Activated T-cell treated with anti-CD3 and anti-CD28 coated beads for 1 hour (primary cell): ENCODE results near the gene LHFPL6.

Experiments used
- DNase-seq: peaks from one replicate; pipeline ENCODE4 v3.0.0-alpha.2; 2020; ENCODE audit warnings: low read depth

LHFPL6 gene

GRCh38 chr13:39590466-39591036 lies 12.4 kb downstream of the LHFPL6 start:
- DNase-seq = no peak

- DNase-seq = no peak
Measured at GRCh38 chr13:39588384-39588783, 14.6 kb downstream of the LHFPL6 start.

- DNase-seq = no peak
Measured at GRCh38 chr13:39587939-39588338, 15.1 kb downstream of the LHFPL6 start.

- DNase-seq = no peak
Measured at GRCh38 chr13:39586958-39587605, 15.9 kb downstream of the LHFPL6 start.

GRCh38 chr13:39586151-39586550 lies 16.8 kb downstream of the LHFPL6 start:
- no peak for DNase-seq

- DNase-seq = no peak
Measured at GRCh38 chr13:39585219-39585618, 17.8 kb downstream of the LHFPL6 start.

- no peak for DNase-seq
Measured at GRCh38 chr13:39580881-39581575, 22.0 kb downstream of the LHFPL6 start.

GRCh38 chr13:39578821-39579291 lies 24.1 kb downstream of the LHFPL6 start:
- no peak for DNase-seq

GRCh38 chr13:39577838-39578491 lies 25.0 kb downstream of the LHFPL6 start:
- no peak for DNase-seq

GRCh38 chr13:39577203-39577602 lies 25.8 kb downstream of the LHFPL6 start:
- DNase-seq = no peak

GRCh38 chr13:39575641-39576238 lies 27.3 kb downstream of the LHFPL6 start:
- DNase-seq = no peak

GRCh38 chr13:39571502-39572092 lies 31.4 kb downstream of the LHFPL6 start:
- no peak for DNase-seq

GRCh38 chr13:39567569-39567968 lies 35.4 kb downstream of the LHFPL6 start:
- DNase-seq = no peak

- DNase-seq = no peak
Measured at GRCh38 chr13:39566216-39566869, 36.6 kb downstream of the LHFPL6 start.

GRCh38 chr13:39565036-39565949 lies 37.7 kb downstream of the LHFPL6 start:
- DNase-seq = no peak

GRCh38 chr13:39563470-39563735 lies 39.6 kb downstream of the LHFPL6 start:
- DNase-seq = no peak

GRCh38 chr13:39561971-39562370 lies 41.0 kb downstream of the LHFPL6 start:
- no peak for DNase-seq

- no peak for DNase-seq
Measured at GRCh38 chr13:39559847-39560246, 43.1 kb downstream of the LHFPL6 start.

- no peak for DNase-seq
Measured at GRCh38 chr13:39557285-39557955, 45.6 kb downstream of the LHFPL6 start.

- no peak for DNase-seq
Measured at GRCh38 chr13:39556866-39557265, 46.1 kb downstream of the LHFPL6 start.
